IMR-90 (cell line): Measurements from ENCODE around the gene NECTIN4. TPM values are rescaled to one million over a fixed set of nuclear protein-coding genes. Genes with fewer than 3 reads are reported as not detected.
"Not testable (repeated sequence)": the region's sequence is repeated elsewhere in the genome, so short reads cannot be mapped to it uniquely, and the experiment has no call there.

ENCODE experiments used
- ATAC-seq: fragments of 200-7000 bp; cut with Tn5 transposase; 2 replicates; pipeline ENCODE4 v1.9.1; 2020; ENCODE audit warnings: low read depth, mild to moderate bottlenecking, moderate library complexity
- BruUV-seq: library from RNA; stranded (reverse); fragments of 400-500 nt; replicated peaks from 2 replicates; lab custom pipeline; 2021; lab: Mats Ljungman, UMichigan
- CTCF ChIA-PET: fragments of 300-600 bp; formaldehyde crosslinking; extraction: SDS; loops from one replicate; lab custom pipeline; 2021; ENCODE audit warnings: antibody characterized with exemption; lab: Yijun Ruan, JAX
- POLR2A ChIA-PET: fragments of 300-600 bp; sonication (Branson Sonifier 250); formaldehyde crosslinking; loops from one replicate; lab custom pipeline; 2022; ENCODE audit warnings: antibody characterized with exemption; ENCODE audit not compliant: unreplicated experiment; lab: Charles Lee
- DNase-seq: peaks from one replicate; pipeline ENCODE4 v3.0.0; 2013
- H2AFZ ChIP-seq: replicated peaks from 2 replicates; pipeline ENCODE3; 2013; ENCODE audit warnings: low read length, mild to moderate bottlenecking; ENCODE audit not compliant: poor library complexity
- H2AK5ac ChIP-seq: 2 replicates; pipeline ENCODE4 v1.6.1; 2013; ENCODE audit warnings: low read depth, low read length, inconsistent platforms
- H2AK9ac ChIP-seq: replicated peaks from 2 replicates; pipeline ENCODE3; 2013; ENCODE audit warnings: mild to moderate bottlenecking, low read depth, low read length, moderate library complexity; ENCODE audit not compliant: poor library complexity
- H2BK120ac ChIP-seq: 2 replicates; pipeline ENCODE4 v1.6.1; 2013; ENCODE audit warnings: low read depth, low read length, inconsistent platforms
- H2BK15ac ChIP-seq: 3 replicates; pipeline ENCODE4 v1.6.1; 2013; ENCODE audit warnings: low read depth, low read length, inconsistent platforms
- H2BK20ac ChIP-seq: 2 replicates; pipeline ENCODE4 v1.6.1; 2013; ENCODE audit warnings: low read depth, mild to moderate bottlenecking, inconsistent platforms, low read length, moderate library complexity
- H2BK5ac ChIP-seq: 2 replicates; pipeline ENCODE4 v1.6.1; 2013; ENCODE audit warnings: mild to moderate bottlenecking, low read depth, low read length, inconsistent platforms; ENCODE audit not compliant: poor library complexity, severe bottlenecking
- H3K14ac ChIP-seq: replicated peaks from 2 replicates; pipeline ENCODE4 v1.6.1; 2013; ENCODE audit warnings: low read depth, low read length, inconsistent platforms
- H3K18ac ChIP-seq: 2 replicates; pipeline ENCODE4 v1.6.1; 2013; ENCODE audit warnings: low read depth, low read length, control low read depth
- H3K23ac ChIP-seq: 2 replicates; pipeline ENCODE4 v1.6.1; 2013; ENCODE audit warnings: low read depth, low read length, inconsistent platforms
- H3K27ac ChIP-seq: 2 replicates; pipeline ENCODE4 v1.5.1; 2013; ENCODE audit warnings: mild to moderate bottlenecking, control low read depth, low read length; ENCODE audit not compliant: insufficient read depth
- H3K27me3 ChIP-seq: 2 replicates; pipeline ENCODE4 v1.6.1; 2013; ENCODE audit warnings: low read length; ENCODE audit not compliant: control insufficient read depth, insufficient read depth
- H3K36me3 ChIP-seq: 2 replicates; pipeline ENCODE4 v1.6.1; 2013; ENCODE audit warnings: low read length, mixed read lengths; ENCODE audit not compliant: control insufficient read depth, insufficient read depth
- H3K4ac ChIP-seq: 2 replicates; pipeline ENCODE4 v1.6.1; 2013; ENCODE audit warnings: low read depth, low read length, inconsistent platforms
- H3K4me1 ChIP-seq: 2 replicates; pipeline ENCODE4 v1.6.1; 2013; ENCODE audit warnings: low read length, mixed read lengths; ENCODE audit not compliant: control insufficient read depth, insufficient read depth
- H3K4me2 ChIP-seq: 2 replicates; pipeline ENCODE4 v1.6.1; 2013; ENCODE audit warnings: low read depth, mild to moderate bottlenecking, control low read depth, low read length, moderate library complexity
- H3K4me3 ChIP-seq: 2 replicates; pipeline ENCODE4 v1.5.1; 2013; ENCODE audit warnings: low read depth, mild to moderate bottlenecking, control low read depth, low read length, moderate library complexity; ENCODE audit not compliant: insufficient read depth
- H3K56ac ChIP-seq: 2 replicates; pipeline ENCODE4 v1.6.1; 2013; ENCODE audit warnings: low read length, inconsistent platforms; ENCODE audit not compliant: insufficient read depth; ENCODE audit errors: extremely low read depth
- H3K79me1 ChIP-seq, 2 experiments: 2 replicates each; pipeline ENCODE4 v1.6.1; 2013; ENCODE audit warnings: low read length in 2 of 2, inconsistent platforms in 1 of 2, low read depth in 1 of 2
- H3K9ac ChIP-seq: 2 replicates; pipeline ENCODE4 v1.6.1; 2013; ENCODE audit warnings: low read depth, low read length, control low read depth
- H3K9me1 ChIP-seq: 2 replicates; pipeline ENCODE4 v1.6.1; 2013; ENCODE audit warnings: low read length, inconsistent platforms; ENCODE audit not compliant: insufficient read depth
- H3K9me3 ChIP-seq: 2 replicates; pipeline ENCODE4 v1.6.1; 2013; ENCODE audit warnings: low read length; ENCODE audit not compliant: control insufficient read depth, insufficient read depth
- H4K20me1 ChIP-seq: 2 replicates; pipeline ENCODE4 v1.6.1; 2013; ENCODE audit warnings: low read length, inconsistent platforms; ENCODE audit not compliant: insufficient read depth
- H4K5ac ChIP-seq: 2 replicates; pipeline ENCODE4 v1.6.1; 2013; ENCODE audit warnings: mild to moderate bottlenecking, low read depth, low read length, control low read depth
- H4K8ac ChIP-seq, 2 experiments: 2 replicates each; pipeline ENCODE4 v1.6.1; 2013; ENCODE audit warnings: low read depth in 2 of 2, low read length in 2 of 2, control low read depth in 1 of 2, inconsistent platforms in 1 of 2
- H4K91ac ChIP-seq: 2 replicates; pipeline ENCODE4 v1.6.1; 2013; ENCODE audit warnings: low read depth, low read length, inconsistent platforms; ENCODE audit not compliant: insufficient read depth
- WGBS, 2 experiments: methylation state at CpG; one replicate each; pipeline versions ENCODE4 v1.1.5 to v1.1.7; 2013; ENCODE audit warnings: missing lambda C conversion rate in 2 of 2; ENCODE audit not compliant: insufficient read length in 1 of 2; ENCODE audit errors: extremely low coverage in 2 of 2; 5-methylcytosine and 5-hydroxymethylcytosine counted together
- dilution Hi-C: fragments of 300-500 bp; cut with HindIII; formaldehyde crosslinking; loops from one replicate; pipeline ENCODE4 v1.14.3; 2018; ENCODE audit warnings: low sequenced_read_pairs; ENCODE audit not compliant: unreplicated experiment
- in situ Hi-C: fragments of 300-500 bp; cut with MboI; formaldehyde crosslinking; loops from 3 replicates; pipeline ENCODE4 v1.14.3; 2019; ENCODE audit warnings: low sequenced_read_pairs, inconsistent platforms, mixed read lengths
- intact Hi-C: fragments of 100-400 bp; cut with micrococcal nuclease; formaldehyde crosslinking; loops from 2 replicates; pipeline ENCODE4 v1.10.0; 2022
- polyA plus RNA-seq, 3 experiments: library from polyadenylated mRNA; depleted of rRNA; stranded (reverse); fragments of >200 nt; gene quantifications; 2 replicates each; pipeline ENCODE4 v1.2.3, GENCODE V29; 2012; ENCODE audit warnings: low replicate concordance in 1 of 3
- total RNA-seq: library from RNA; depleted of rRNA; stranded (reverse); fragments of >200 nt; gene quantifications from 2 replicates; pipeline ENCODE4 v1.2.3, GENCODE V29; 2012

The NECTIN4 gene
- total and polyA plus RNA-seq, 2 of the 4 experiments (the other 2 are of a cell fraction) = 0.18 to 0.24 TPM

DNA sequence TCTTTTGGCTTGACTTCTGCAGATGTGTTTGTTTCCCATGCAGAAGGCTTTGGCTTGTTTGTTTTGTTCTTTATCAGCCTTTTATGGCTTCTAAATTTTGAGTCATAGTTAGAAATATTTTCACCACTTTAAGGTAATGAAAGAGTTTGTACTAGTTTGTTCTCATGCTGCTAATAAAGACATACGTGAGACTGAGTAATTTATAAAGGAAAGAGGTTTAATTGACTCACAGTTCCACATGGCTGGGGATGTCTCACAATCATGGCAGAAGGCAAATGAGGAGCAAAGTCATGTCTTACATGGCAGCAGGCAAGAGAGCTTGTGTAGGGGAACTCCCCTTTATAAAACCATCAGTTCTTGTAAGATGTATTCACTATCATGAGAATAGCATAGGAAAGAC is 62.4 kb downstream of the NECTIN4 start:
- H3K27ac ChIP-seq, H3K27me3 ChIP-seq, H4K91ac ChIP-seq, DNase-seq, H3K36me3 ChIP-seq, H2BK15ac ChIP-seq, H3K9me1 ChIP-seq, H4K5ac ChIP-seq, H2BK5ac ChIP-seq, H2BK20ac ChIP-seq, H3K9me3 ChIP-seq, H4K20me1 ChIP-seq, POLR2A ChIA-PET, H3K23ac ChIP-seq, intact Hi-C loops, H2AK9ac ChIP-seq, H3K4me1 ChIP-seq, ATAC-seq, H2AFZ ChIP-seq, H4K8ac ChIP-seq, BruUV-seq, in situ Hi-C loops, H3K9ac ChIP-seq, dilution Hi-C loops, H3K14ac ChIP-seq, H3K4me3 ChIP-seq, H3K79me1 ChIP-seq, H3K4ac ChIP-seq, H3K4me2 ChIP-seq, H2BK120ac ChIP-seq, H2AK5ac ChIP-seq, H3K18ac ChIP-seq, H3K56ac ChIP-seq: not testable (repeated sequence)
- CTCF ChIA-PET = interaction anchor here (0.6 kb wide), 1 partner anchor 328 kb away, joined by 4 read pairs; no protein-coding TSS in a partner anchor
- no CpG with 5 or more reads among the region's 1 CpG for WGBS, 2 experiments

GRCh38 chr1:161022432-161022831 is 66.9 kb downstream of the NECTIN4 start:
- CTCF ChIA-PET, H3K36me3 ChIP-seq, H3K23ac ChIP-seq, H2BK20ac ChIP-seq, BruUV-seq, H2AK9ac ChIP-seq, H4K91ac ChIP-seq, H4K20me1 ChIP-seq, dilution Hi-C loops, H3K14ac ChIP-seq, H3K9me3 ChIP-seq, H2BK5ac ChIP-seq, H4K8ac ChIP-seq, H3K56ac ChIP-seq, ATAC-seq, H3K4ac ChIP-seq, H4K5ac ChIP-seq, intact Hi-C loops, H2BK15ac ChIP-seq, in situ Hi-C loops, H3K79me1 ChIP-seq, H3K4me1 ChIP-seq, H3K4me3 ChIP-seq, H3K18ac ChIP-seq, H2BK120ac ChIP-seq, DNase-seq, H3K4me2 ChIP-seq, H3K9me1 ChIP-seq, H2AFZ ChIP-seq, H2AK5ac ChIP-seq, H3K27ac ChIP-seq, H3K9ac ChIP-seq, POLR2A ChIA-PET: not testable (repeated sequence)
- WGBS, 2 experiments = no CpG with 5 or more reads among the region's 12 CpGs
- peaks cover 28% of the 10 kb centered on the region for H3K27me3 ChIP-seq
